GM18505 (cell line): ENCODE data around the gene SLC22A23.

Experiments
- ATAC-seq: cut with Tn5 transposase; IDR thresholded peaks from one replicate; pipeline ENCODE4 v1.9.1; 2021; ENCODE audit not compliant: unreplicated experiment
- POLR2A ChIP-seq: IDR thresholded peaks from 4 replicates; pipeline ENCODE4 v1.6.1; 2011; ENCODE audit warnings: borderline replicate concordance; ENCODE audit not compliant: insufficient read depth, insufficient read length; ENCODE audit errors: extremely low read depth

The SLC22A23 gene

DNA sequence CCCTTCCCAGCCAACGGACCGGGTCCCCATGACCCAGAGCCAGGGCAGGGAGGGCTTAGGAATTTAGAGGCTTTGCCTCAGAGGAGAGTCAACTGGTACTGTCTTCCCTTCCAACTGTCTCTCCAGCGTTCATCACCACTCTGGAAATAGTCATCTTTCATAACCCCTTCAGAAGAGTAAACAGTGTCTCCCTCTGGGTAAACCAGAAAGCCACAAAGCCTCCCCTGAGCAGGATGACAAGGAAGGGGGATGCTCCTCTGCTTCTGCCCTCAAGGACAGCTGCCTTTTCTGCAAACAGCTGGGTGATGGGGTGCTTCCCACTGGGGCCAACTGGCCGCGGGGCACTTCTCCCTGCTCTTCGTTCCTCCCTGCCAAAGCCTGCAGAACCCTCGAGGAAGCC, 108.0 kb downstream of the SLC22A23 start:
- ATAC-seq: no peak
- no peak for TF ChIP-seq POLR2A

DNA sequence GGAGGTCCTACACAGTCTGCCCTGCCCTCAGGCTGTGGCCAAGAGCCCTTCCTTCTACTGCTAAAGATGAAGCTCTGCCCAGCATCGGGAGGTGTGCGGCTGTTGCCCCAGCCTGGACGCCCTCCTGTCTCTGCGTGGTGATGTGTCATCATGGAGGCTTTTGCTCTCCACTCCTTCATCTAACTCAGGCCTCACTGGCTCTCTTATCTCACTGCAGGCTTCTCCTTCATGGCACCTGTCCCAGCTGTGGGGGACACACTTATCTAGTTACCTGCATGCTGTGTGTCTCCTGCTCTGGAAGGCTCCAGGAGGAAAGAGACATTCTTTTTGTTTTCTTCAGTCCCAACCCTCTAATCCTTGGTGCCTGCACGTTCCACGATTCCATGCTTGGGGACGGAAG, 109.0 kb downstream of the SLC22A23 start:
- TF ChIP-seq POLR2A: no peak

DNA sequence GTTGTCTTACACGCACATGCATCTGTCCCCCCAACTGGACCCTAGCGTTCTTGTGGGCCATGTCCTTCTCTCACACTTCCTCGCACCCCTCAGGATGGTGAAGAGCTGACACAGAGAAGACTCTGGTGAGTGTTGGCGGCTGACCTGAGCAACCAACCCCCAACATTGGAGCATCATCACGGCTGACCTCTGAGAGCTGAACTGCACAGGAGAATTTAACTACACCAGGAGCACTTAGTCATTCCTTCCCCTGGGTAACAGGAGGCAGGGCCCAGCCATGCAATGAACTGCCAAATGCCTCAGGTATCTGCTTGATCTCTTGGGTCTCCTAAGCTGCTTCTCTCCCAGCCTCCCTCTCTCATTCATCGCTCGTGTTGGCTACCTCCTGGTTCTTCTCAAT, 109.6 kb downstream of the SLC22A23 start:
- ATAC-seq: no peak
- no peak for TF ChIP-seq POLR2A

More for the DNA sequence above, 109.0 kb downstream of the SLC22A23 start:
- no peak for ATAC-seq

- ATAC-seq: no peak
- TF ChIP-seq POLR2A: no peak
These were observed 110.4 kb downstream of the SLC22A23 start for GRCh38 chr6:3346476-3346875.

- ATAC-seq: no peak
- TF ChIP-seq POLR2A: no peak
These were observed 111.0 kb downstream of the SLC22A23 start for GRCh38 chr6:3345836-3346235.

GRCh38 chr6:3343089-3343883, 113.6 kb downstream of the SLC22A23 start:
- no peak for ATAC-seq
- no peak for TF ChIP-seq POLR2A

GRCh38 chr6:3341467-3341866, 115.4 kb downstream of the SLC22A23 start:
- no peak for ATAC-seq
- no peak for TF ChIP-seq POLR2A

DNA sequence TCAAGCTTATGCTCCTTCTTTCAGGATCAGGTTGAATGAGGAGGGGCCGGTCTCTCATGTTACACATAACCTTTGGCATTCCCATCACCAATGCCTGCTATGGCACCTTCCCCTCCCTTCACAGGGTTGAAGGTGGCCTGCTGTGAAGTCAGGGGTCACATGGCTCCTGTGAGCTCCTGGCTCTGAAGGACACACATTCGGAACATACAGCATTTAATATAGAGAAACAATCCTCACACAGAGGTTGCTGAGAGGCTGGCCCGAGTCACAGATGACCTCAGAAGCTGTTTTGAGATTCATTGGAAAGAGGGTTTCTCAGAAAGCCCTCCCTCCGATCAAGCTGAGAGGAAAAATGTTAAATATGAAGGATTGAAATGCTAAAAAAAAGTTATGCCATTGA, 116.0 kb downstream of the SLC22A23 start:
- TF ChIP-seq POLR2A: no peak
- ATAC-seq: no peak

GRCh38 chr6:3340358-3340802, 116.5 kb downstream of the SLC22A23 start:
- no peak for TF ChIP-seq POLR2A
- ATAC-seq: no peak

DNA sequence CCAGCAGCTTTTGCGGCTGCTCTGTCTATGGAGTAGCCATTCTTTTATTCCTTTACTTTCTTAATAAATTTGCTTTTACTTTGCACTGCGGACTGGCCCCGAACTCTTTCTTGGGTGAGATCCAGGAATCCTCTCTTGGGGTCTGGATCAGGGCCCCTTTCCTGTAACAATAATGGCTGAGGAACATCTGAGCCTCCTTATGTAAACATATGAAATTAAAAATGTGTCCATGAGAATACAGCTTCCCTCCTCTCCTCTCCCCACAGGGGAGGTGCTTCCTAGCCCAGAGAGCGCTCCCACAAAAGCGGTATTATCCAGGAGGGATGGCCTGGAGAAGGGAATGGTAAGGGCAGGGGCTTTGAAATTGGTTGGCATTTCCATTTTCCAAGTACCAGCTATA, 117.0 kb downstream of the SLC22A23 start:
- TF ChIP-seq POLR2A: no peak
- no peak for ATAC-seq

GRCh38 chr6:3337521-3338350, 119.1 kb downstream of the SLC22A23 start:
- no peak for ATAC-seq
- TF ChIP-seq POLR2A: no peak

DNA sequence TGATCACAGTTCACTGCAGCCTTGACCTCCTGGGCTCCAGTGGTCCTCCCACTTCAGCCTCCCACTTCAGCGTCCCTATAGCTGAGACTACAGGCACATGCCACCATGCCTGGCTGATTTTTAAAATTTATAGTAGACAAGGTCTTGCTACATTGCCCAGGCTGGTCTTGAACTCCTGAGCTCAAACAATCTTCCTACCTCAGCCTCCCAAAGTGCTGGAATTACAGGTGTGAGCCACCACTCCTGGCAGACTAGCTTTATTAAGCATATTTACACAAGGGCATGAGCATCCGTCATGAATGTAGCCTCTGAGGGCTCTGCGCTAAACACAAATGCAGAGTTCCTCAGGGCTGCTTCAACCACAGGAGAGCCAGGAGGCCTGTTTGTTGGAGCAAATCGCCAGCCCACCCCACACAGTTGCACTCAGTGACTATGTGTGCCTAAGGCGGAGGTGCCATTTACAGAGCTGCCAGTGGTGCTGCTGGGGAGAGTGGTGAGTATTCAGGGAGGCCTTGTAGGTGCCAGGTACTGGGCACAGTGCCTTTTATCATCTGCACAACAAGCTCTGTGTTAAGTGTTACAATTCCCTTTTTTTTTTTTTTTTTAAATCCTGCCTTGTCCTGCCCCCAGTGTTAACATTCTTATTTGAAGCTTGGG, 119.9 kb downstream of the SLC22A23 start:
- ATAC-seq: no peak
- no peak for TF ChIP-seq POLR2A

DNA sequence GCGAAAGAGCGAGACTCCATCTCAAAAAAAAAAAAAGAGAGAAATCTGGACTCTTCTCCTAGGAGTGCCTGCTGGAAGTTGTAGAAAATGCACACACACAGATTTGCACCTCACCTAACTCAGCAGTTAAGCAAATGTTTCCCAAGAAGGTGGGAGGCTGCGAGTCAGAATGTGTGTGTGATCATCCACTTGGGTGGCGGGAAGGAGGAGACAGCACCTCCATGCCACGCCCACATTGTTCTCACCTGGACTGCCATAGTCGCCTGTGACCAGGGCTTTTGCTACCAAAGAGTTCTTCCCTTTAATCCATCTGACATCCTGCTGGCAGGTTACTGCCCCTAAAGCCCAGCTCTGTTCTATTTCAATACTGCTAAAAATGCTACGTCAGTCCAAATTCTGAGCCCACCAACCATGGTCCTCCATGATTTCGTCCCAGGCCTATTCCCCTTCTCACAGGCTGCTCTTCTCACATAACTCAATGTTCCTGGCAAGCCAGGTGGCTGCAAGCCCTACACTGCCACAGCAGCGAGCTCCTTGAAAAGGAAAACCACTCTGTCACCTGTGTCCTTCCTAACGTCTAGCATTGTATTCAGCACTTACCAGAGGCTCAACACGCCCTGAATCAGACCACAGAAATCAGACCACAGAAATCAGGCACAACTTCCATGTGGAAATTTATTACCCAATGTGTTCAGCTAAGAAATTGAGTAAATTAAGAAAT, 120.6 kb downstream of the SLC22A23 start:
- no peak for ATAC-seq
- no peak for TF ChIP-seq POLR2A
